Stimulated activated CD4-positive, alpha-beta T cell treated with anti-CD3 and anti-CD28 coated beads, Interleukin-2, amount 100 ng/mL, for 24 hours (primary cell): ENCODE data around the gene TECPR1.
A peak's percentile ranks its signal among the peaks of the same experiment; 100 is the strongest.

Experiments used
- DNase-seq, 2 donors: peaks; one replicate each; pipeline ENCODE4 v3.0.0-alpha.2; 2020

TECPR1 gene

DNA sequence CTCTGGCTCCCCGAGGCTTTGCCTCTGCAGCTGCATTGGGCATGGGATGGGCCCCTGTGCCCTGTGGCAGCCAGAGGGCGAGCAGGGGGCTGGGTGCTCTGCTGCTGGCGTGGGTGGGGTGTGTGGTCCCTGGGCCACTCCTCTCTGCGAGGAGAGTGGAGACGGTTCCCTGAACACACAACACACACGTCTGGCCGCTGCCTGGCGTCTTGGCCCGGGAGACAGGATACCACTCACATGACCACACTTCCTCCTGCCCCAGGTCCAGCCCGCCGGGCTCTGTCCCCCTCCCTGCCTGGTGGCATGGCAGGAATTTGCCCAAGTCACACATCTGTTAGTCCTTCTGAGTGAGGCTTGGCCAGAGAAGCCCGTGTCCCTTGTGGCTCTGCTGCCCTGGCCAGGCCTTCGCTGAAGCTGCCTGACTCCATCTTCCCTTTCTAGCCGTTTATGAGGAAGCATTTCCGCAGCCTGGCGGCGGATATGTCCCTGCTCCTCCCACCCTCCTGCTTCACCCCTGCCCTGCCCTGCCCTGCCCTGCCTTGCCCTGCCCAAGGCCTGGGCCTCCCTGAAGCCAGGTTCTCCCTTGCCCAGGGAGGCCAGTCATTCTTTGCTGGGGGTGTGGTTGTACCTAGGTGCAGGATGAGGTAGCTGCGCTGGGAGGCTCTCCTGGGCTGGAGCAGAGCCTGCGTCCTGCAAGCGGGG is 32.5 kb upstream of the TECPR1 start:
- DNase-seq, result no peak

DNA sequence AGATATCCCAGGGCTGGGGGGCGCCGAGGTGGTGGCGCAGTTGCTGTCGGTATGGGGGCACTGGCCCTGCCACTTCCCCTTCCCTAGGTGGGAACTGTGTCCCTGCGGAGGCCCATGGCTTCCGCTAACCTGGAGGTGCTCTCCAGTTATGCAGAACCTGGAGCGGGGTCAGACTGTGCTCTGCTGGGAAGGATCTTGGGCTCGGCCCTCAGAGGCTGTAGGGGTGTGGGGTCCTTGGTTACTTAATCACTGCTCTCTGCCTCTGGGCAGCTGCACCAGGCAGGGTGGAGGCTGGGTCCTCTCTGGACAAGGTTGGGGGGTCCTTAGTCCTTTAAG is 31.8 kb upstream of the TECPR1 start:
- DNase-seq, result no peak

- no peak for DNase-seq
These were observed 31.3 kb upstream of the TECPR1 start for GRCh38 chr7:98283127-98283886.

- DNase-seq, result no peak
These were observed 30.7 kb upstream of the TECPR1 start for GRCh38 chr7:98282703-98283102.

DNA sequence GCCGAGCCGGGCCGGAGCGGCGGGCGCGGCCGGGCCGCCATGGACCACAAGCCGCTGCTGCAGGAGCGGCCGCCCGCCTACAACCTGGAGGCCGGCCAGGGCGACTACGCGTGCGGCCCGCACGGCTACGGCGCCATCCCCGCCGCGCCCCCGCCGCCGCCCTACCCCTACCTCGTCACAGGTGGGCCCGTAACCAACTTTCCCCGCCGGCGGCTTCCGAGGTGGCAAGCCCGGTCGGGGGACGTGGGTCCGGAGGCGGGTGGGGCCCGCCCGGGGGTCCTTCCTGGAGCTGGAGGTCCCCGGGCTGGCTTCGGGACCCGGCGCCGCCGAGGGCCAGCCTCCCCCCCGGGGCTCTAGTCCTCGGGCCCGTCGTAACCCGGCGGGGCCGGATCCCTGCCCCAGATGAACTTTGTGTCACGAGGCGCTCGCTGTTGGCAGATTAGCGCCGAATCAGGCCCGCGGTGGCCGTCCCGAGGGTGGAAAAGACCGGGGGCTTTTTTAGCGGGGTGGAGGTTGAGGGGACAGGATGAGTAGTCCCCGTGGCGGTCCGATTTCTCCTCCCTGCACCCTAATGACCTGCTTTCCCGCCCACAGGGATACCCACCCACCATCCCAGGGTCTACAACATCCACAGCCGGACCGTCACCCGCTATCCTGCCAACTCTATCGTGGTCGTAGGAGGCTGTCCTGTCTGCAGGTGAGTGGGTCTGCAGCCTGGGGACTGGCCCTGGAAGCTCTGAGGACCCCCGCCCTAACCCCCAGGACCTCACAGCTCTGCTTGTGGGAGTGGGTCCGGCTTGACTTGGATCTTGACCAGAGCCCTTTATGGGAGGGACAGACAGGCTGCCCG is 29.9 kb upstream of the TECPR1 start:
- peak; percentile 26 to 44 for DNase-seq

- DNase-seq, result peak; percentile 91
These were observed 29.0 kb upstream of the TECPR1 start, which contains the start of gene BRI3 for GRCh38 chr7:98280791-98281756. TSS of gene BRI3 (plus strand) at chr7:98281686. CDS start at chr7:98281796, 110 bp downstream.

GRCh38 chr7:98280296-98280695 is 28.3 kb upstream of the TECPR1 start:
- no peak for DNase-seq

GRCh38 chr7:98278936-98279335 is 26.9 kb upstream of the TECPR1 start:
- DNase-seq, result no peak

- no peak for DNase-seq
These were observed 26.4 kb upstream of the TECPR1 start for GRCh38 chr7:98278408-98278807.

- no peak for DNase-seq
These were observed 24.3 kb upstream of the TECPR1 start for GRCh38 chr7:98276241-98276761.

GRCh38 chr7:98267303-98267702 is 15.3 kb upstream of the TECPR1 start:
- DNase-seq, result no peak

DNA sequence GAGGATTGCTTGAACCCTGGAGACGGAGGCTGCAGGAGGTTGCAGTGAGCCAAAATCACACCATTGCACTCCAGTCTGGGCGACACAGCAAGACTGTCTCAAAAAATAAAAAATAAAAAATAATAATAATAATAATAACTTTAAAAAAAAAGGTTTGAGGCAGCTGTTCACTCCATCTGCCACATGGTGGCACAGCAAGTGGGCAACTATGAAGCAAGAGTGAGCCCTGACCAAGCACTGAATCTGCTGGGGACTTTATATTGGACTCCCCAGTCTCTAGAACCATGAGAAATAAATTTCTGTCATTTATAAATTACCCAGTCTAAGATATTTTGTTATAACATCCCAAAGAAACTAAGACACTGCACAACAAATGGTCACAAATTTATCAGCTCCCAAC is 14.8 kb upstream of the TECPR1 start:
- no peak for DNase-seq

DNA sequence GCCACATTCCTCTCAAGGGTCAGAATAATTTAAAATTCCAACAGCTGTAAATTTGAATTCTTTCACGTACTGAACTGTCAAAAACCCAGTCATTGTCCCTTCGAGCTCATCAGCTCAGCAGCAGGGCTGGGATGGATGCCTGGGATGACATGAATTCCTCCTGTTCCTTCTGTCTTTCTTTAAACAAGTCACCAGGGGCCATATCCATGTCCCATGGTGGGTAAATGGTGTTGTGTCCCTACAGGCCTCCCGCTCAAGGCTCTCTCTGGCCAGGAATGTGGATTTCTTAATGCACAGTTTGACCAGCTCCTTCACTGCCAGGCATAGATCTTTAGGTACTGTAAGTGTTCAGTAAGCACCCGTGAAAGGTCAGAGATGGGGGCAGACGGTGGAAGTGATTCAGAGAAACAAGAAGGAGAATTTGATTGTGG is 13.8 kb upstream of the TECPR1 start:
- no peak for DNase-seq

DNA sequence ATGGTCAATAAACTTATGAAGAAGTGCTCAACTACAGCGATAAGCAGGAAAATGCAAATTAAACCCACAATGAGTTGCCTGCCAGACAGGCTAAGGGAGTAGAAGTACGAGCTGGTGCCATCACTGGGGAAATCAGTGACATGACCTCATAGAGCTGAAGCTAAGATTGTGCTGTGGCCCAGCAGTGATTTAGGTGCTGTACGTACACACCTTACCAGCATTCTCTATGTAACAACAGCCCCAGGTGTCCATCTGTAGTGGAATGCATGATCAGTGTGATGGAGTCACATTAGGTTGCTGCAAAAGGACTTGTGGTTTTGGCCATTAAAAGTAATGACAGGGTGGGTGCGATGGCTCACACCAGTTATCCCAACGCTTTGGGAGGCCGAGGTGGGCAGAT is 5.7 kb upstream of the TECPR1 start:
- no peak for DNase-seq

GRCh38 chr7:98256431-98256830 is 4.4 kb upstream of the TECPR1 start:
- DNase-seq, result no peak

DNA sequence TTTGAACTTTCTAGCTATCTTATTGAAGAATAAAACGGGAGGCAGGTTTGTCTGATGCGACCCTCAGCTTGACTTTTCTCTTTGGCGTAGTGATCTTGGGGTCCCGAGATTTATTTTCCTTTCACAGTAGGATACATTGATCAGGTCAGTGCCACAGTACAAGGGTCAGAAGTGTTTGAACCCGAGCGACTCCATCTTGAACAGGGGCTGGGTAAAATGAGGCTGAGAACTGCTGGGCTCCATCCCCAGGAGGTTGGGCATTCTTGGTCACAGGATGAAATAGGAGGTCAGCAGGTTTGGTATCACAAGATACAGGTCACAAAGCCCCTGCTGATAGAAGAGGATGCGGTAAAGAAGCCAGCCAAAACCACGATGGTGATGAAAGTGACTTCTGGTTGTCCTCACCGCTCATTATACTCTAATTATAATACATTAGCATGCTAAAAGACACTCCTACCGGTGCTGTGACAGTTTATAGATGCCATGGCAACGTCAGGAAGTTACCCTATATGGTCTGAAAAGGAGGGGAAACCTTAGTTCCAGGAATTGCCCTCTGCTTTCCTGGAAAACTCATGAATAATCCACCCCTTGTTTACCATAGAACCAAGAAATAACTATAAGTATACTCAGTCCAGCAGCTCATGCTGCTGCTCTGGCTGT is 3.0 kb upstream of the TECPR1 start:
- DNase-seq, result no peak

DNA sequence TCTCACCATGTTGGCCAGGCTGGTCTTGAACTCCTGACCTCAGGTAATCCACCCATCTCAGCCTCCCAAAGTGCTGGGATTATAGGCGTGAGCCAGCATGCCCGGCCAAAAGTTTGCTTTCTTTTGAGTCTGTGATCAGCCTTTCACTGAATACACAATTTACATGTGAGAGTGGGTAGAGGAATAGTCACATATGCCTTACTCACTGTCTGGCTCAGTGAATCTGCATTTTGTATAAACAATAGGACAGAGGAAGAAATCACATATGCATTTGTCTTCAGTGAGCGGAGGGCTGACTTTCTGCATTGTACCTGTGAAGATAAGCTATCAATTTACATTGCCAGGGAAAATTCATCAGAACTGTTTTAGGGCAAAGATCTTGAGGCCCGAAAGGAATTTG is 2.5 kb upstream of the TECPR1 start:
- DNase-seq, result no peak

DNA sequence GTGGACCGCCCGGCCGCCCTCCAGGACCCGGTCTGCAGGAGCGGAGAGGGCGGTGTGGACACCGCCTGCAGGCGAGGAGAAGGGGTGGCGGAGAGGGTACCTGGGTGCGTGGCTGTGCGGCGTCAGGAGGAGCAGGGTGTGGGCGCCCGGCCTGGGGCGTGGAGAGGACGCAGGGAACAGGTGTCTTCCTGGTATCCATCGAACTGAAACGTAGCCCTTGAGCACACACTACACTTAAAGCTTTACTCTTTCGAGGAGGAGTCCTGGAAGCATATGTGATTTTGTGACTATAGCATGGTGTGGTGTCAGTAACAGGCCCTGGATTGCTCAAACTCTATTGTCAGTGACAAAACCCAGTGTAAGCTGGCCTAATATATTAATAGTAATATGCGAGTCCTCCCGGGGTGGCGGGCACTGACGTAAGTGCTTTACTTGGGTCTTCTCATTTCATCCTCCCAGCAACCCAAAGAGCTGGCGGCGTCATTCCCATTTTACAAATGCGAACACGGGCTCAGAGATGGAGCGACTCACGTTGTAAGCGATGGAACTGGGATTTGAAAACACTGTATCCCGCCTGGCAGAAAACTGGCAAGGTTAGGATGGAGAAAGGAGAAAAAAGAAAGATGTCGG is 508 bp upstream of the TECPR1 start:
- DNase-seq, result no peak

DNA sequence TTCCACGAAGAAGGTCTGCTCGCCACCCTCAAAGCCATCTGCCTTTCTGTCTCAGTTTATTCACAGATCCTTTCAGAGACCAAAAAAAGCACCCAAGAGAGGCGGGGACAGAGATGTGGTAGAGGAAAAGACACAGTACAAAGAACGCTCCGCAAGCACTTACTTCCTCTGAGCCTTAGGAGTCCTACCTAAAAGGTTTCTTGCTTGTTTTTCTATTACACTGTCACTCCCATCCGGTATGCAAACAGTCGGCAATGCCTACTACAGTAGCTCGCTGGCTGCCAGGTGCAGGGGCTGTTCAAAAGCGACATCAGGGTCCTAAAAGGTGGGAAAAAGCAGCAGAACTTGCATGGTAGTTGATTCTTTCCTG is 816 bp downstream of the TECPR1 start:
- peak; percentile 5 to 29 for DNase-seq

DNA sequence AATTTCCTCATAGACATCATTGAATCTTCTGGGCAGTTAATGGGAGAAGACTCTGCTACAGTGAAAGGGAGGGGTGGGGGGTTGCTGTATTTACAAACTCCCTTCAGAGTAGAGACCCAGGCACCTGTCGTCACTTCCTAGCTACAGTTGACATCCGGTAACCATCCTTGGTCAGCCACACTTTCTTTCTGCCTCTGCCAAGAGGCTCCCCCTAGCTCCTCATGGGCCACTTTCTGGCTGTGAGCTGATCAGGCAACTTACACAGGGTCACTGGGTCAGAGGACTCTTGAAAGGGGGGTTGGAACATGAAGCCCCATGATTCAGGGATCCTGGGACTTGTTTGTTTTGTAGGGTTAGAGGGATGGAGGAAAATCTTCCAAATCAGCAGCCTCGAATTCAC is 1.2 kb downstream of the TECPR1 start:
- DNase-seq, result peak; percentile 36

DNA sequence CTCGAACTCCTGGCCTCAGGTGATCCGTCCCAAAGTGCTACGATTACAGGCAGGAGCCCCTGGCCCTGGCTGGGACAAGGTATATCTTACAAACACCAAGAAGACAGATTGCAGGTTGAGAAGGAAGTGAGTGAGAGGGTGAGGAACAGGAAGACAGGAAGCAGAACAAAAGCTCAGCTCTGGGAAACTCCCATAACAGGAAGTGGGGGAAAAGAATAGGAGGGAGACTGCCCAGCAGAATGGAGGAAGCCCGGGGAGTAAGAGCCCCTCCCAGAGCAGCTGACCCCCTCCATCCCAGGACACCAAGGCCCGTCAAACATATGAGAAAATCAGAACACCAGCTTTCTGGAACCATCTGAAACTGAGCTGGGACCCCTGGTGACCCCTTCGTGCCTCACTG is 2.9 kb downstream of the TECPR1 start:
- no peak for DNase-seq
